Right atrium auricular region (tissue), 2 donors: ENCODE results near the gene GPX4. TPM values are rescaled to one million over a fixed set of nuclear protein-coding genes. Genes with fewer than 3 reads are reported as not detected.

Experiments used
- DNase-seq: peaks from one replicate; pipeline ENCODE4 v3.0.0-alpha.2; 2019; ENCODE audit warnings: low spot score
- H3K27ac ChIP-seq, 2 donors: fragments of 200-600 bp; sonication (generic); 1 replicate in 1 of 2; 2 replicates in 1 of 2; pipeline ENCODE4 v1.5.1; 2016 to 2019
- H3K27me3 ChIP-seq, 2 donors: fragments of 200-600 bp; sonication (generic); one replicate each; pipeline versions ENCODE4 v1.5.1 to v1.6.0; 2017 to 2019
- H3K36me3 ChIP-seq: fragments of 200-600 bp; sonication (generic); one replicate; pipeline ENCODE4 v1.5.1; 2016
- H3K4me1 ChIP-seq, 2 donors: fragments of 200-600 bp; sonication (generic); one replicate each; pipeline versions ENCODE4 v1.5.1 to v1.6.0; 2017 to 2019
- H3K4me3 ChIP-seq, 2 donors: fragments of 200-600 bp; sonication (generic); 1 replicate in 1 of 2; 2 replicates in 1 of 2; pipeline ENCODE4 v1.5.1; 2017 to 2019; ENCODE audit warnings: mild to moderate bottlenecking in 1 of 2, moderate library complexity in 1 of 2
- H3K9me3 ChIP-seq, 2 donors: fragments of 200-600 bp; sonication (generic); one replicate each; pipeline ENCODE4 v1.5.1; 2019
- CTCF ChIP-seq, 2 donors: fragments of 200-600 bp; sonication (generic); IDR thresholded peaks; one replicate each; pipeline ENCODE4 v1.5.1; 2019; ENCODE audit warnings: antibody characterized with exemption in 2 of 2
- total RNA-seq, 2 donors: library from RNA; depleted of rRNA; stranded (reverse); fragments of >200 nt; gene quantifications; one replicate each; pipeline ENCODE4 v1.1.0, GENCODE V29; 2016

Gene GPX4
- total RNA-seq, 2 donors from 2014 or later = 404 to 529 TPM

- DNase-seq = no peak
Observed at GRCh38 chr19:1067341-1067957, 36.3 kb upstream of the GPX4 start.

GRCh38 chr19:1068009-1069001, 35.5 kb upstream of the GPX4 start:
- TF ChIP-seq CTCF (IDR thresholded peaks at IDR 0.05) = no peak
- H3K9me3 ChIP-seq = no peaks in the 10 kb centered on the region
- H3K36me3 ChIP-seq = no peaks in the 10 kb centered on the region
- H3K27ac ChIP-seq = peak overlapping the region; percentile 41 to 48
- DNase-seq = no peak
- H3K27me3 ChIP-seq = peaks cover 11 to 22% of the 10 kb centered on the region in 2 donors
- peak overlapping the region; percentile 26 to 48 for H3K4me3 ChIP-seq
- H3K4me1 ChIP-seq = peaks cover 0 to 44% of the 10 kb centered on the region in 2 donors

More at GRCh38 chr19:1067341-1067957, 36.3 kb upstream of the GPX4 start:
- TF ChIP-seq CTCF (IDR thresholded peaks at IDR 0.05) = no peak
- Histone ChIP-seq H3K4me3 (peak overlapping the region; percentile 26 to 48), H3K4me1 (peaks cover 0 to 44% of the 10 kb centered on the region in 2 donors), H3K27ac (peak overlapping the region; percentile 12 to 48), H3K9me3 (no peaks in the 10 kb centered on the region), H3K36me3 (no peaks in the 10 kb centered on the region), H3K27me3 (peaks cover 11 to 22% of the 10 kb centered on the region in 2 donors)

GRCh38 chr19:1069009-1069779, 34.6 kb upstream of the GPX4 start:
- peaks cover 0 to 44% of the 10 kb centered on the region in 2 donors for H3K4me1 ChIP-seq
- H3K4me3 ChIP-seq = peak overlapping the region in 1 of 2 donors; percentile 48

GRCh38 chr19:1070576-1070930, 33.2 kb upstream of the GPX4 start:
- no peak overlapping the region for H3K4me3 ChIP-seq
- H3K4me1 ChIP-seq = peaks cover 0 to 33% of the 10 kb centered on the region in 2 donors
- H3K27ac ChIP-seq = no peak overlapping the region
- no peak for DNase-seq
- TF ChIP-seq CTCF (IDR thresholded peaks at IDR 0.05) = no peak
- H3K27me3 ChIP-seq = peaks cover 11 to 22% of the 10 kb centered on the region in 2 donors
- no peaks in the 10 kb centered on the region for H3K9me3 ChIP-seq
- H3K36me3 ChIP-seq = no peaks in the 10 kb centered on the region

More at GRCh38 chr19:1069009-1069779, 34.6 kb upstream of the GPX4 start:
- Histone ChIP-seq H3K9me3 (no peaks in the 10 kb centered on the region), H3K27ac (peak overlapping the region in 1 of 2 donors; percentile 16), H3K36me3 (no peaks in the 10 kb centered on the region), H3K27me3 (peaks cover 11 to 22% of the 10 kb centered on the region in 2 donors)
- TF ChIP-seq CTCF (IDR thresholded peaks at IDR 0.05) = no peak
- peak; percentile 71 for DNase-seq

- TF ChIP-seq CTCF (IDR thresholded peaks at IDR 0.05) = no peak
- H3K4me1 ChIP-seq = peaks cover 0 to 29% of the 10 kb centered on the region in 2 donors
Observed at GRCh38 chr19:1070931-1071791, 32.6 kb upstream of the GPX4 start.

More at GRCh38 chr19:1070931-1071791, 32.6 kb upstream of the GPX4 start:
- no peak overlapping the region for H3K27ac ChIP-seq
- H3K27me3 ChIP-seq = peaks cover 11 to 16% of the 10 kb centered on the region in 2 donors
- no peaks in the 10 kb centered on the region for H3K36me3 ChIP-seq
- no peaks in the 10 kb centered on the region for H3K9me3 ChIP-seq
- H3K4me3 ChIP-seq = peak overlapping the region in 1 of 2 donors; percentile 22
- no peak for DNase-seq
